Measurements from ENCODE around the gene SPATA13.

DNA sequence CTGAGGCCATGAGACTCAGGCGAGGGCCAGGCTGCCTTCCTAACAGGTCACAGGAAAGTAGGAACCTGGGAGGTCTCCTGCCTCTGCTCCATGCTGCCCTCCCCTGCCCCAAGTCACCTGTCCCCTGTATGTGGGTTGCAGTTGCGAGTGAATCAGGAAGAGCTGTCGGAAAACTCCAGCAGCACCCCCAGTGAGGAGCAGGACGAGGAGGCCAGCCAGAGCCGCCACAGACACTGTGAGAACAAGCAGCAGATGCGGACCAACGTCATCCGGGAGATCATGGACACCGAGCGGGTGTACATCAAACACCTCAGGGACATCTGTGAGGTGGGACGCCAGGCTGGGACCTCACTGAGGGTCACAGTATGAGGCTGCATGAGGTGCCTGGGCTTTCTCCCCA lies 126.1 kb downstream of the SPATA13 start:
- no peak for TF ChIP-seq CTCF (IDR thresholded peaks at IDR 0.05; ENCODE audit: borderline replicate concordance, extremely low read depth, low read length, poor library complexity, severe bottlenecking)
- TF ChIP-seq EZH2 (IDR thresholded peaks at IDR 0.05; ENCODE audit: borderline replicate concordance, low read depth, low read length, severe bottlenecking): no peak

Measured in DND-41 (cell line).